GM21360 (cell line): ENCODE measurements around the gene SSPN.

Experiments
- ATAC-seq: cut with Tn5 transposase; IDR thresholded peaks from one replicate; pipeline ENCODE4 v1.9.1; 2021; ENCODE audit warnings: mild to moderate bottlenecking, moderate library complexity; ENCODE audit not compliant: unreplicated experiment

Gene SSPN

DNA sequence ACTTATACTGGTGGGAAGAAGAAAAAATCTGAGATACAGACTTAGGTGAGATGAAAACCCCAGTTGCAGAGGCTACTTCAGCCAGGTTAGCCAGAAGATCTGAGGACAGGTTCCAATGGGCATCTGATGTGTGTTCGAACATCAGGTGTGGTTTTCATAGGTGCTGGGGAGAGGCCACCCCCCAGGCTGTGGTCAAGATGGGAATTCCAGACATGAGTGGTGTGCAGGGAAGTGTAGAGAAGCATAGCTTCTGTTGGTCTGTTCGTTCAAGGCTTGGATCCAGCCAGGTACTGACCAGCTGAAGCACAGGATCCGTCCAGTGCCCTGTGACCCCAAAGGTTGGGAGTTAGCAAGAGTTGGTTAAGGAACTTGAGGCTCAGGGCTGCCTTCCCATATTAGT, 85.5 kb downstream of the SSPN start:
- no peak for ATAC-seq

DNA sequence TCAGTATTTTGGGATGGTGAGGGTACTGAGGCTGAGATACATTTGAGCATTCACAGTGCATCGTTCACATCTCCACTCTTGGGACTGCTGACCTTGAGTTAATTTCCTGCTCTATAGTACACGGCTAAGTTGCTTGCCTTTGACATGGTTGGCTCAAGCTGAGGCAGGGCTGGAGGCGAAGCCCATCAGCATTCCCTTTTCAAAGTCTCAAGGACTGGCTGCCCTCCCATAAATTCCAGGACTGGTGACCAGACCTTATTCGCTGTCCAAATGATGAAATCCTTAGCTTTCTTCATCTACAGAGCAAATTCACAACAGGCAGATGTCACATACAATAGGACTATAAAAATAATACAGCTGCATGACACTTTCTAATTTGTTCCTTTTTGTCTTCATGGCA, 85.9 kb downstream of the SSPN start:
- ATAC-seq: no peak

DNA sequence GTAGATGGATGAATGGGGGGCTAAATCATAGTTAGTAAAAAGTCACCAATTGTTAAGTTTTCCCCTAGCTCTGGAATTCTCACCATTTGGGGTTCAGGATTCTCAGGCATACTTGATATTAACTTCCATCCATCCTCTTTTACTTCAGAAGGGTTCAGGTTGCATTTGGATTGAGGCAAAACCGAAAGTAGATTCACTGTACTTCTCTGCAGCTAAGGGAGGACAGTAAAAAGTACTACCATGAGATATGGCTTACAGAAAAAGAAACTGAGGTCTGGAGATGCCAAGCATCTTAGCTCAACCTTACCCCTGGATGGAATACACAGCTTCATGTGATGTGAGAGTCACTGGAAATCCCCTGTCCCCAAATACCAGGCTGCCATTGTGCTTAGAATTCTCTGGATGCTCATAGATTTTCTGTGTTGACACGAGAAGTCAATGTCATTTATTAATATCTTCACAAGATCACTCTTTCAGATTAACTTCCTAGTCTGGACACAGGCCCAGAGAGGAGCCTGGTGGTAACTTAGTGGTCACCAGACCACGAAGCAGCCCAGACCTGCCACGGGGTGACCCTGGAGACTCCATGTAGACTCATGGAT, 87.1 kb downstream of the SSPN start:
- no peak for ATAC-seq

DNA sequence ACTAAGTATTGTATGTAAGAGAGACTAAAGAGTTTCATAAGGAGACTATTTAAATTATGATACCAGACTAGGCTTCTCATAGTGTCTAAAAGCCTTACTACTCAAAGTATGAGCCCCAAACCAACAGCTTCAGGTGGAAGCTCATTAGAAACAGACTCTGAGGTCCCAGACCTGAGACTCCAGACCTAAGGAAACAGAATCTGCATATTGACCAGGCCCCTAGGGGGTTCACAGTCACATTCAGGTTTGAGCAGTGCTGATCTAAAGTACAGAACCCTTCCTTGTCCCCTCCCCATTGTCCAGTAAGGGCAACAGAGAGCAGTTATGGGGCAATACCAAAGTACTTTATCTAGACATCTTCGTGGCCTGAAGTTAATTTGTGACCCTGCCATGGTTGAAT, 87.7 kb downstream of the SSPN start:
- ATAC-seq: no peak

DNA sequence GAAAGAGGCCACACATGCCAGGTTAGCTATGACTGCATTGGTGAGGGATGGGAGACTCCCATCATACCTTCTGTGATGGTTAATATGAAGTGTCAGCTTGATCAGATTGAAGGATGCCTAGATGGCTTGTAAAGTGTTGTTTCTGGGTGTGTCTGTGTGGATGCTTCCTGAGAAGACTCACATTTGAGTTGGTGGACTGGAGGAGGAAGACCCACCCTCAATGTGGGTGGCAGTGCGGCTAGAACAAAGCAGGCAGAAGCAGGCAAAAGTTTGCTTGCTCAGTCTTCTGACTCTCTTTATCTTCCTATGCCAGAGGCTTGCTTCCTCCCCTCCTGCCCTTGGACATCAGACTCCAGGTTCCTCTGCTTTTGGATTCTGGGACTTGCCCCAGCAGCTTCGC, 88.2 kb downstream of the SSPN start:
- ATAC-seq: no peak

DNA sequence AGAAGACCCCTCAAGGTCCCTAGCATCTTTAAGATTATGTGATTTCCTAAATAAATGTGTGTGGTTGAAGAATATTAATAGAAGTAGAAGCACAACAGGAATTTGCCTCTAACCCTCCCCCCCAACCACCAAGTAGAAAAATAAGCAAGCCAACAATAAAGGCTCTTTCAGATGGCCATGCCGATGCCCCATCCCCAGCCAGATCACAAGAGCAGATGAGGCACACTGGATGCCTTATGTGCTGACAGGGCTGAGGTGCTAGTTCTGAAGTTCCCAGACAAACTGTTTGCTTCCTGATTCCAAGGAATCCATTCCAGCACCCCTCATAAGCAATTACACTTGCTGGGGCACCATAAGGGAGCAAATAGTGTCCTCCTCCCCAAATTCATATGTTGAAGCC, 90.0 kb downstream of the SSPN start:
- no peak for ATAC-seq

DNA sequence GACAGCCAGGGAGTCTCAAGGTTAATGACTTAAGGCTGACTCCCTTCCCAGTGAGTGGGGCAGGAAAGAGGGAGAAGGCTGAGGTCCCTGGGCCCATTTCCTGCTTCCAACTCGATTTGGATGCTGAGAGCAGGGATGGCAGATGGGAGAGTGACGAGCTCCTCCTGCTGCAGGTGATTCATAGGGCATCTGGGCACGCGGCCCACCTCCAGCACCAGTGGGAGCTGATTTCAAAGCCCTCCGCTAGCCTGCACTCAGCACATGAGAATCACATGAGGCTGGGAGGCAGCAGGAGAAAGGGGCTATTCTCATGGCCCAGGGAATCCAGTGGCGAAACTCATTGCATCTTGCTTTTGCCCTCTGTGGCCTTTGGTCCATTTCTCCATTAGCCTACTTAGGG, 90.8 kb downstream of the SSPN start:
- no peak for ATAC-seq

DNA sequence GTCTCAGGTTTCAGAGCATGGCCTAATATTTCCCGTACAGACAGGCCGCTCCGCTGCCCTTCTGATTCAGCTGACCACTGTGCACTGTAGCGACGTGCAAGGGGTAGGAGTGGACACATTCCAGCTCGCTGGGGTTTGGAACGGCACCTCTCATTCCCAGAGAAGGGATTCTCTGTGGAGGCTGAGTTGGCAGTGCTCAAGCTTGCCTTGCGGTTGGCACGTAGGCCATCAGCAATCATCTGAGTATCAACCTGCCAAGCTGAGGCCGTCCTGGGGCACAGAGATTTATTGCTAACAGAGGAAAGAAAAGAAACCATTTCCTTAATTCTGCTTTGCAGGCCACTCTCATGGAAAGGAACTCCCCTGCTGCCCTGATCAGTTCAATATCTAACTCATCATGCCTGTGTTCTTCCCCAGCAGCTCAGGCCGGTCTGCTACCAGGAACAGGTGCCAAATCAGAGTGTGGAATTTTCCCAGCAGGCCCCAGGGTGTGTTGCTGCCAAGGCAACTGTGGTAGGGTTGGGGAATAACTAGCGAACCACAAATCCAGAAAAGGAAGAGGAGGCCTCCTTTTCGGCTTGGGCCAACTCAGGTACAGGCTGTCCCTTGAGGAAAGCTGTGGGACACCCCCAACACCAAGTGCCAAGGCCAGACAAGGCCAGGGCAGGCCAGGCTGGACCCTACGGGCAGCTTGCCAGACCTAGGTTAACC, 92.5 kb downstream of the SSPN start:
- no peak for ATAC-seq

DNA sequence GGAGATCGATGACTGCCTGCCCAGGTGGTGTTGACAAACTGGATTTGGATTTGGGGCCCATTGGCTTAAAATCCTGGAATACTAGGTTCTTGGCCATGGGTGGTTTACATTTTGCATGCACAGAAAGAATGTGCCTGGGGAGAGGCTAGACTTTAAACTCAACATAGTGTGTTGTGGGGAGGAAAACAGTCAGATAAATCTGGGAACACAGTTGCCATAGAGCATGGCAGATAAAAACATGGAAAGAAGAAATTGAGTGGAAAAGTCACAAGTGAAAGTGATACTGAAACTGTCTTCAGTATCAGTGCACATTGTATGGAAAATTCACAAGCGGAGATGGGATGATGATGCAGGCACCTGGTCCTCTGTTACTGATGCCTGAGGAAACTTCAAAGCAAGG, 95.2 kb downstream of the SSPN start:
- ATAC-seq: no peak

DNA sequence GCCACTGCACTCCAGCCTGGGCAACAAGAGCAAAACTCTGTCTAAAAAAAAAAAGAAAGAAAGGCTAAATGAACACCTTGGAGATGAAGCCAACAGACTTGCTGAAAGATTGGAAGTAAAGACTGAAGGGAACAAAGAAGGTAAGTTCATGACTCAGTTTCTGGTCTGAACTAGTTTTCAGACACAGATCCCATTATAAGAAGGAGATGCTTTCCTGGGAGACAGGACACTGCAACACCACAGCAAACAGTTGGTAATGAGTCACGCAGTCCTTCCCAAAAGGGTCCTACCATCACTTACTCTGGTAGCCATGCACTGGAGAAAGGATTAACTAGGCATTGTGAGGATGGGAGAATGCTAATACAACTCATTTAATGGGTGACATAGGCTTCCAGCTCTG, 97.2 kb downstream of the SSPN start:
- no peak for ATAC-seq

DNA sequence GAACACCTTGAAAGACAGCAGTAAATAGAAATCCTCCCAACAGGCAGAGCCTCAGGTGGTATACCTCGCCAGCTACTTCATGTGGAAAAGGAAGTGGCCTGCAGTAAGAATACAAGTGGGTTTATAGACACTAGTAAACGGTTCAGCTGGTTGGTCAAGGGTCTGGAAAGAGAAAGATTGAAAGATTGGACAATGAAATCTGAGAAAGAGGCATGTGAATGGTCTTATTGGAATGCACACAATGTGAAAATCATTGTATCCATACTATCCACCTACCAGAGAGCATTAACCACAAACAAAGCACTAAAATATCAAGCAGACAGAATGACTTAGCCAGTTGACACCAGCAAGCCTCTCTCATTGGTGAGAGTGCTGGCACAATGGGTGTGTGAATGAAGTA, 98.2 kb downstream of the SSPN start:
- ATAC-seq: no peak

DNA sequence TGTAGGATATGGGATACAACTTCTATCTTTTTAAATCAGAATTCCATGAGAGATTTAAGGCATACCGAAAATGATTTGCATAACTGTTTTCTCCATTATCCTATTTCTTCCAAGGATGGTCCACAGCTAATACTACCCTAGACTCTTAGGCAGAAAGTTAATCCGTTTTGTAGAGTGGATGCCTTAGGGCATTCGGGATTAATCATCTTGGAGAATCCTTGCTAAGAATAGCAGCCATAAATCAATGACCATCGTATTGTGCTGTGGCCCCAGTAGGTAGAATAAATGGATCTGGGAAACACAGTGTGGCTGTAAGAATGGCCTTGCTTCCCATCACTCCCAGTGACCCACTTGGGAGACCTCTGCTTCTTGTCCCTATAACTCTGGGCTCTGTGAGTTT, 99.6 kb downstream of the SSPN start:
- no peak for ATAC-seq

DNA sequence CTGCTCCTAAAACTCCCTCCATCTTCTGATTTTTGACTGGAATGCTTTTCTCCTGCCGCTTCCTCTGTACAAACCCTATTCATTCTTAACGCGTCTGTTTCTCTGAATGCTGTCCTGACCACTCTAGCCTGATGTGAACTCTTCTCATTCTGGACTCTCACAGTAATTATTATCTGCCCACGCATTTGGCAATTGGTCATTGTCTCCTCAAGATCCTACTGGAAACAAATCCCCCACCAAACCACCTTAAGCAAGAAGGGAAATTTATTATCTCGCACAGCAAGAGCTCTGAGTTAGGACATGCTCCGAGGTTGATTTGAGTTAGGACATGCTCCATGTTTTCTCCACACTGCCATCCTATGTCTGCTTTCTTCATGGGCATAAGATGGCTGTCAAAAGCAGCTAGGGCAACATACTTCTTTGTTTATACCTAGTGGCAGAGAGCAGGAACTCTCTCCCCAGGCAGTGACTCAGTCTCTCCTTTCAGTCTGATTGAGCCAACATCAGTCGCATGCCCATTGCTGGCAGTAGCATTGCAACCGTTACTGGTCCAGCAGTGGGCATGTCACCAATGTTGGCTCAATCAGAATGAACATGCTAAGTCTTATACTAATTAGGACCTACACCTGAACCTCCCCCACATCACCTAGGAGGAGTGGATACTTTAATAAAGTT, 102.2 kb downstream of the SSPN start:
- no peak for ATAC-seq

DNA sequence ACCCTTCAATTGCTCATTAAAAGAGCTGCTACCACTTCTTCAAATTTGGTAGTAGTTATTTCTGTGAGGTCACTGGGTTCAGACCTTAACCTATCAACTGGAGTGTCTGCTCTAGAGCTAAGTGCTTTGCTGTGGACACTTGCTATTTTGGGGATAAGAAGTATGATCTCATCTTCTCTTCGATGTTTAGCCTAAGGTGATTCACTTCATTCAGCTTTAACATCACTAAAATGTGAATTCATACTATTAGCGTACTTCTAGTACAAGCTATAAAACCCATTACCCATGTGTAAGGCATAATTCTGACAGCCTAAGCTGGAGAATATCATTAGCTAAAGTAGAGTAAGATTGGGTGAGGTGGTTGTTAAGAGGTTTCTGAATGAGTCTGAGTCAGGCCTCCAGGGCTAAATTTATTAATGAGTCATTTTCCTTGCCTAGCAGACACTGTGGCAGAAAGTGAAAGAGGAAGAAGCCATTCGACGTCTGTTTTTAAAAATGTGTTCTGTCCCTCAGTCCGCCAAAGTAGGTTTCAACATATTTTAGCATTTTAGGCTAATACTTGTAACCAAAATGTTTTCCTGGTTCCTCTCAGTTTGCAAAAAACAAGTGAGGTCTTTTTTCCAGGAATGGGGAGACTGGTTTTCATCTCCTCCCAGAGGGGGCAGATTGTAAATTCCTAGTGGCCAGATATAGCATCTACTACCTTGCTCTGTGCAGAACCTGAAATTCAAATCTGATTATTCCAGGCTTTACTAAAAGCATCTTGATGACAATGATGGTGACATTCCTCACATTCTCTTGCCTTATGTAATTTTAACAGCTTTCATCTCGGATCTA, 103.6 kb downstream of the SSPN start:
- peak; percentile 99 for ATAC-seq

DNA sequence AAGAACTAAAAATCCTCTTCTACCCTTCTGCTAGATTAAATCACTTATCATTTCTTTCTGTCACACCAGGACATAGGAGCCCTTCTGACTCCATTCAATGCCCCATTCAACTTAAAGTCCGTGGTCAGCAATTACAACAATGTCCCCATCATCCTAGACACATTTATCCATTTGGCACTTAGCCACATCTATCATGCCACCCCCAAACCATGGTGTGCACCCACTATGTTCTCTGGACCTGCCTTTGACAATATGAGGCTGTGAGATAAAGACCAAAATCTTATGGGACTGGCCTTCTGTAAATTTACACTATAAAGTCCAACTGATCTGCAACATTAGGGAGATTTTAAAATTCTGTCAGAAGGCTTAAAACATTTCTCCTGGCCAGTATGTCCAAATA, 104.4 kb downstream of the SSPN start:
- no peak for ATAC-seq
